Stimulated activated CD8-positive, alpha-beta memory T cell treated with anti-CD3 and anti-CD28 coated beads, Interleukin-12 subunit alpha, Interleukin-12 subunit beta, amount 100 ng/mL, for 1 hour (primary cell): Measurements from ENCODE around the gene SRSF1.
"Not testable (repeated sequence)": the region's sequence is repeated elsewhere in the genome, so short reads cannot be mapped to it uniquely, and the experiment has no call there.

Experiments used
- DNase-seq: peaks from one replicate; pipeline ENCODE4 v3.0.0-alpha.2; 2020; ENCODE audit warnings: low read depth

SRSF1 gene

GRCh38 chr17:57990037-57990436, 17.0 kb downstream of the SRSF1 start:
- no peak for DNase-seq

GRCh38 chr17:57988301-57989250, 18.5 kb downstream of the SRSF1 start:
- peak; percentile 40 for DNase-seq

- peak; percentile 62 for DNase-seq
Measured at GRCh38 chr17:57987581-57988300, 19.3 kb downstream of the SRSF1 start, which contains the start of gene VEZF1. TSS of gene VEZF1 (minus strand) at chr17:57988254. CDS start at chr17:57988111, 143 bp downstream.

- no peak for DNase-seq
Measured at GRCh38 chr17:57986841-57987580, 20.0 kb downstream of the SRSF1 start.

- DNase-seq, result no peak
Measured at GRCh38 chr17:57985675-57985974, 21.4 kb downstream of the SRSF1 start.

GRCh38 chr17:57984936-57985674, 21.9 kb downstream of the SRSF1 start:
- DNase-seq, result no peak

GRCh38 chr17:57984261-57984890, 22.7 kb downstream of the SRSF1 start:
- no peak for DNase-seq

- no peak for DNase-seq
Measured at GRCh38 chr17:57983446-57983845, 23.6 kb downstream of the SRSF1 start.

- DNase-seq, result no peak
Measured at GRCh38 chr17:57982452-57983170, 24.4 kb downstream of the SRSF1 start.

GRCh38 chr17:57980522-57980921, 26.5 kb downstream of the SRSF1 start:
- no peak for DNase-seq

GRCh38 chr17:57979076-57979475, 28.0 kb downstream of the SRSF1 start:
- no peak for DNase-seq

- no peak for DNase-seq
Measured at GRCh38 chr17:57976594-57976993, 30.5 kb downstream of the SRSF1 start.

GRCh38 chr17:57975044-57975443, 32.0 kb downstream of the SRSF1 start:
- DNase-seq, result no peak

- DNase-seq, result not testable (repeated sequence)
Measured at GRCh38 chr17:57974053-57974824, 32.8 kb downstream of the SRSF1 start.

GRCh38 chr17:57972151-57972550, 34.9 kb downstream of the SRSF1 start:
- DNase-seq, result no peak

GRCh38 chr17:57971572-57971971, 35.5 kb downstream of the SRSF1 start:
- DNase-seq, result no peak

- DNase-seq, result no peak
Measured at GRCh38 chr17:57970710-57971109, 36.3 kb downstream of the SRSF1 start.

GRCh38 chr17:57968456-57968855, 38.6 kb downstream of the SRSF1 start:
- no peak for DNase-seq

- DNase-seq, result no peak
Measured at GRCh38 chr17:57966875-57967274, 40.2 kb downstream of the SRSF1 start.

- no peak for DNase-seq
Measured at GRCh38 chr17:57966246-57966645, 40.8 kb downstream of the SRSF1 start.
